Retinal pigment epithelial cell (primary cell): ENCODE results near the gene OXA1L.
"Not testable (repeated sequence)": the region's sequence is repeated elsewhere in the genome, so short reads cannot be mapped to it uniquely, and the experiment has no call there.

Source experiments
- DNase-seq: peaks from one replicate; pipeline ENCODE4 v3.0.0-alpha.2; 2010; ENCODE audit warnings: low read depth
- H3K4me3 ChIP-seq: 2 replicates; pipeline ENCODE4 v1.5.1; 2011; ENCODE audit warnings: mild to moderate bottlenecking, low read length, control low read depth, moderate library complexity
- CTCF ChIP-seq: conservative IDR thresholded peaks from 2 replicates; pipeline ENCODE4 v1.5.1; 2011; ENCODE audit warnings: low read depth, low read length, control low read depth, inconsistent platforms

Gene OXA1L

GRCh38 chr14:22748631-22749068 lies 17.8 kb upstream of the OXA1L start:
- no peak overlapping the region for H3K4me3 ChIP-seq
- TF ChIP-seq CTCF = no peak
- no peak for DNase-seq

GRCh38 chr14:22752422-22752821 lies 14.1 kb upstream of the OXA1L start:
- H3K4me3 ChIP-seq = no peak overlapping the region
- DNase-seq = no peak
- no peak for TF ChIP-seq CTCF

DNA sequence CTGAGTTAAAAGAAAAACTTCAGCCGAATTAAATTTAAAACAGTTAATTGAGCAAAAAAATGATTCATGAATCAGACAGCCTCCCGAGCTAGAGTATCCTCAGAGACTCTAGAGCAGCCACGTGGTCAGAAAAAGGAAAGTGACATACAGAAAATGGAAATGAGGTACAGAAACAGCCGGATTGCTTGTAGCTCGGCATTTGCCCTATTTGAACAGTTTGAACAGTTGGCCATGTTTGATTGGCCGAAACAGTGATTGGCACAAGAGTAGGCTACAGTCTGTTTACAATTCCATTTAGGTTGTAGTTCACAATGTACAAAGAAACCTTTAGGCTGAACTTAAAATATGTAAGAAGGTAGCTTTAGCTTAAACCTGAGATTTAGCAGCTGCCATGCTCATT lies 12.9 kb upstream of the OXA1L start:
- DNase-seq = no peak
- H3K4me3 ChIP-seq = no peak overlapping the region
- TF ChIP-seq CTCF = no peak

GRCh38 chr14:22757972-22758650 lies 8.4 kb upstream of the OXA1L start:
- not testable (repeated sequence) for H3K4me3 ChIP-seq, DNase-seq

DNA sequence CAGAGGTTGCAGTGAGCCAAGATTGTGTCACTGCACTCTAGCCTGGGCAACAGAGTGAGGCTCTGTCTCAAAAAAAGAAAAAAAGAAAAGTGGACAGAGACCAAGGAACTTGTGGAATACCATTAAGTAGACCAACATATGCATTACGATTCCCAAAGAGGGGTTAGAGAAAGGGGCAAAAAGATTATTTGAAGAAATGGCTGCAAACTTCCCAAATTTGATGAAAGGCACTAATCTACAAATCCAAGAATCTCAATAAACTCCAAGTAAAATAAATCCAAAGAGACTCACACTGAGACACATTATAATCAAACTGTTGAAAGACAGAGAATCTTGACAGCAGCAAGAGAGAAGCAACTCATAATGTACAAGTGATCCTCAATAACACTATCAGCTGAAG lies 4.8 kb upstream of the OXA1L start:
- no peak for DNase-seq
- no peak for TF ChIP-seq CTCF
- H3K4me3 ChIP-seq = no peak overlapping the region

GRCh38 chr14:22764382-22764781 lies 2.1 kb upstream of the OXA1L start:
- no peak overlapping the region for H3K4me3 ChIP-seq
- no peak for DNase-seq
- no peak for TF ChIP-seq CTCF

GRCh38 chr14:22767323-22767589 lies 768 bp downstream of the OXA1L start:
- no peak for DNase-seq
- H3K4me3 ChIP-seq = peak overlapping the region; percentile 99
- no peak for TF ChIP-seq CTCF

GRCh38 chr14:22768947-22769346 lies 2.5 kb downstream of the OXA1L start:
- no peak for DNase-seq
- TF ChIP-seq CTCF = no peak
- H3K4me3 ChIP-seq = no peak overlapping the region
